Chondrocyte (in vitro differentiated cells): Measurements from ENCODE around the gene GSTT2. TPM values are rescaled to one million over a fixed set of nuclear protein-coding genes. Genes with fewer than 3 reads are reported as not detected.
A peak's percentile ranks its signal among the peaks of the same experiment; 100 is the strongest.

ENCODE experiments used
- DNase-seq: peaks from one replicate; pipeline ENCODE4 v3.0.0; 2021; ENCODE audit warnings: mixed read lengths, low spot score
- H3K27ac Mint-ChIP-seq: one replicate; pipeline ENCODE4 v1.8.0; 2021; ENCODE audit warnings: mild to moderate bottlenecking, moderate library complexity, mixed read lengths; ENCODE audit not compliant: unreplicated experiment
- H3K27me3 Mint-ChIP-seq: 2 replicates; pipeline ENCODE4 v1.8.0; 2021; ENCODE audit warnings: low read depth, mixed read lengths
- H3K36me3 Mint-ChIP-seq: 2 replicates; pipeline ENCODE4 v1.8.0; 2021; ENCODE audit warnings: low read depth, mixed read lengths
- H3K4me1 Mint-ChIP-seq: 2 replicates; pipeline ENCODE4 v1.8.0; 2021; ENCODE audit warnings: low read depth, mild to moderate bottlenecking, mixed read lengths
- H3K4me3 Mint-ChIP-seq: one replicate; pipeline ENCODE4 v1.8.0; 2021; ENCODE audit warnings: mild to moderate bottlenecking, moderate library complexity, mixed read lengths; ENCODE audit not compliant: unreplicated experiment
- H3K9me3 Mint-ChIP-seq: 2 replicates; pipeline ENCODE4 v1.8.0; 2021; ENCODE audit warnings: low read depth, mixed read lengths
- CTCF ChIP-seq: fragments of 200-600 bp; sonication (generic); IDR thresholded peaks from 2 replicates; pipeline ENCODE4 v1.5.0; 2021; ENCODE audit warnings: antibody characterized with exemption, mild to moderate bottlenecking, moderate library complexity
- total RNA-seq: library from RNA; stranded (reverse); gene quantifications from 3 replicates; pipeline ENCODE4 v1.2.1, GENCODE V29; 2021

Gene GSTT2
- total RNA-seq, 1 donor from 2014 or later = not detected

GRCh38 chr22:24009227-24010017 is 29.5 kb downstream of the GSTT2 start:
- Mint-ChIP-seq H3K4me1 (peaks cover 15% of the 10 kb centered on the region), H3K27ac (no peak overlapping the region), H3K36me3 (no peaks in the 10 kb centered on the region), H3K4me3 (no peak overlapping the region), H3K27me3 (no peaks in the 10 kb centered on the region), H3K9me3 (no peaks in the 10 kb centered on the region)
- TF ChIP-seq CTCF = no peak
- DNase-seq = no peak

- Mint-ChIP-seq H3K4me3 (peak overlapping the region; percentile 29), H3K27me3 (no peaks in the 10 kb centered on the region), H3K4me1 (peaks cover 15% of the 10 kb centered on the region), H3K36me3 (no peaks in the 10 kb centered on the region), H3K9me3 (no peaks in the 10 kb centered on the region), H3K27ac (no peak overlapping the region)
- no peak for TF ChIP-seq CTCF
- DNase-seq = no peak
Measured at GRCh38 chr22:24010018-24010391, 30.1 kb downstream of the GSTT2 start.

GRCh38 chr22:24011735-24012068 is 31.8 kb downstream of the GSTT2 start:
- H3K27ac Mint-ChIP-seq = peak overlapping the region; percentile 30
- H3K36me3 Mint-ChIP-seq = no peaks in the 10 kb centered on the region
- H3K4me3 Mint-ChIP-seq = peak overlapping the region; percentile 95
- no peak for TF ChIP-seq CTCF
- H3K4me1 Mint-ChIP-seq = peaks cover 15% of the 10 kb centered on the region
- no peaks in the 10 kb centered on the region for H3K9me3 Mint-ChIP-seq
- no peak for DNase-seq
- no peaks in the 10 kb centered on the region for H3K27me3 Mint-ChIP-seq

GRCh38 chr22:24016156-24016555 is 36.2 kb downstream of the GSTT2 start:
- no peaks in the 10 kb centered on the region for H3K9me3 Mint-ChIP-seq

GRCh38 chr22:24021304-24021703 is 41.4 kb downstream of the GSTT2 start:
- Mint-ChIP-seq H3K27ac (no peak overlapping the region), H3K4me1 (peaks cover 4% of the 10 kb centered on the region), H3K36me3 (peaks cover 7% of the 10 kb centered on the region), H3K27me3 (no peaks in the 10 kb centered on the region), H3K4me3 (no peak overlapping the region), H3K9me3 (peaks cover 3% of the 10 kb centered on the region)
- no peak for TF ChIP-seq CTCF
- DNase-seq = no peak

More at GRCh38 chr22:24016156-24016555, 36.2 kb downstream of the GSTT2 start:
- Mint-ChIP-seq H3K4me1 (peaks cover 15% of the 10 kb centered on the region), H3K4me3 (no peak overlapping the region), H3K27me3 (no peaks in the 10 kb centered on the region), H3K27ac (no peak overlapping the region), H3K36me3 (peaks cover 3% of the 10 kb centered on the region)
- DNase-seq = no peak
- no peak for TF ChIP-seq CTCF
